HG03280 (cell line): ENCODE results near the gene RHOG.

Experiments used
- ATAC-seq: cut with Tn5 transposase; IDR thresholded peaks from one replicate; pipeline ENCODE4 v1.9.1; 2021; ENCODE audit warnings: mild to moderate bottlenecking, moderate library complexity; ENCODE audit not compliant: unreplicated experiment

The RHOG gene

DNA sequence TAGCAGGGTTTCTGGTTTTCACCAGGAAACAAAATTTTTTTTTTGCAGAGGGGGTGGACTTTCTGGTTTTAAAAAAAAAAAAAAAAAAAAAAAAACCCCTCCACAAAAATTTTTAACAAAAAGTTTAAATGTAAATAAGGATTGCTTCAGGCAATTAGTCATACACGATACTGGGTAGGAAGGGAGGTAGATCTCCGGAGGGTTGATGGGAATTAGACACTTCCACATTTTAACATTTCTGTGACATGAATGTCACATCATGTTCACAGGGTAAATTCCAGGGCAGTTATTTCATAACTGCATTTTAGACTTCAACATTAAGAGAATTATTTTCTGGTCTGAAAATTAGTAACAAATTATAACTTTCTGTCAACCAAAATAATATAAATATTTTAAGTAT is 59.3 kb downstream of the RHOG start:
- ATAC-seq, result no peak
